H9 (cell line): Measurements from ENCODE around the gene AATK. TPM values are rescaled to one million over a fixed set of nuclear protein-coding genes. Genes with fewer than 3 reads are reported as not detected.

Experiments
- DNase-seq: peaks from one replicate; pipeline ENCODE4 v3.0.0-alpha.2; 2017
- H2AFZ ChIP-seq: one replicate; pipeline ENCODE4 v1.6.1; 2013; ENCODE audit warnings: mild to moderate bottlenecking, low read length, control low read depth, moderate library complexity
- H2AK5ac ChIP-seq: 2 replicates; pipeline ENCODE4 v1.6.1; 2013; ENCODE audit warnings: low read length, control low read depth, mixed read lengths; ENCODE audit not compliant: insufficient read length
- H2BK120ac ChIP-seq: one replicate; pipeline ENCODE4 v1.6.1; 2013; ENCODE audit warnings: low read depth, mild to moderate bottlenecking, low read length, control low read depth, inconsistent platforms; ENCODE audit not compliant: poor library complexity, severe bottlenecking
- H2BK12ac ChIP-seq: 2 replicates; pipeline ENCODE4 v1.6.1; 2013; ENCODE audit warnings: low read length, control low read depth, mixed read lengths, low read depth; ENCODE audit not compliant: insufficient read length
- H2BK15ac ChIP-seq: 2 replicates; pipeline ENCODE4 v1.6.1; 2013; ENCODE audit warnings: low read depth, low read length, control low read depth
- H2BK20ac ChIP-seq: one replicate; pipeline ENCODE4 v1.6.1; 2013; ENCODE audit warnings: low read depth, mild to moderate bottlenecking, low read length, control low read depth, inconsistent platforms; ENCODE audit not compliant: poor library complexity, severe bottlenecking
- H2BK5ac ChIP-seq: 2 replicates; pipeline ENCODE4 v1.6.1; 2013; ENCODE audit warnings: low read length, control low read depth, mixed read lengths; ENCODE audit not compliant: insufficient read length
- H3K14ac ChIP-seq: 2 replicates; pipeline ENCODE4 v1.6.1; 2013; ENCODE audit warnings: low read length, control low read depth; ENCODE audit not compliant: insufficient read depth
- H3K18ac ChIP-seq: 2 replicates; pipeline ENCODE4 v1.6.1; 2013; ENCODE audit warnings: low read depth, mild to moderate bottlenecking, mixed read lengths, low read length, control low read depth; ENCODE audit not compliant: insufficient read length
- H3K23ac ChIP-seq: 2 replicates; pipeline ENCODE4 v1.6.1; 2013; ENCODE audit warnings: low read length, control low read depth, mixed read lengths, low read depth; ENCODE audit not compliant: insufficient read length
- H3K23me2 ChIP-seq: 2 replicates; pipeline ENCODE4 v1.6.1; 2013; ENCODE audit warnings: low read depth, mild to moderate bottlenecking, mixed read lengths, low read length, control low read depth; ENCODE audit not compliant: insufficient read length, poor library complexity, severe bottlenecking
- H3K27ac ChIP-seq: 2 replicates; pipeline ENCODE4 v1.5.1; 2013; ENCODE audit warnings: low read length, control low read depth, mixed read lengths, low read depth; ENCODE audit not compliant: insufficient read length
- H3K27me3 ChIP-seq: 2 replicates; pipeline ENCODE4 v1.6.1; 2013; ENCODE audit warnings: low read length, control low read depth, inconsistent platforms; ENCODE audit not compliant: insufficient read depth
- H3K4ac ChIP-seq: 2 replicates; pipeline ENCODE4 v1.6.1; 2013; ENCODE audit warnings: low read depth, mild to moderate bottlenecking, control low read depth, inconsistent platforms, low read length, moderate library complexity
- H3K4me1 ChIP-seq: 2 replicates; pipeline ENCODE4 v1.6.1; 2013; ENCODE audit warnings: low read length, control low read depth, inconsistent platforms; ENCODE audit not compliant: insufficient read depth
- H3K4me2 ChIP-seq: 2 replicates; pipeline ENCODE4 v1.6.1; 2013; ENCODE audit warnings: low read length, control low read depth, mixed read lengths; ENCODE audit not compliant: insufficient read length, insufficient read depth
- H3K56ac ChIP-seq: 2 replicates; pipeline ENCODE4 v1.6.1; 2013; ENCODE audit warnings: low read depth, mild to moderate bottlenecking, mixed read lengths, low read length, control low read depth; ENCODE audit not compliant: insufficient read length
- H3K79me1 ChIP-seq: 2 replicates; pipeline ENCODE4 v1.6.1; 2013; ENCODE audit warnings: low read depth, mild to moderate bottlenecking, moderate library complexity, low read length, control low read depth, inconsistent platforms; ENCODE audit not compliant: insufficient read depth, poor library complexity, severe bottlenecking
- H3K79me2 ChIP-seq: 2 replicates; pipeline ENCODE4 v1.6.1; 2013; ENCODE audit warnings: low read length, control low read depth, inconsistent platforms; ENCODE audit not compliant: insufficient read depth
- H3K9ac ChIP-seq: 2 replicates; pipeline ENCODE4 v1.6.1; 2013; ENCODE audit warnings: low read length, control low read depth, mixed read lengths; ENCODE audit not compliant: insufficient read length; ENCODE audit errors: extremely low read depth
- H3K9me3 ChIP-seq: one replicate; pipeline ENCODE4 v1.6.1; 2013; ENCODE audit warnings: low read depth, low read length, inconsistent platforms; ENCODE audit not compliant: control insufficient read depth
- H3T11ph ChIP-seq: one replicate; pipeline ENCODE4 v1.6.1; 2013; ENCODE audit warnings: mild to moderate bottlenecking, low read length, control low read depth, inconsistent platforms
- H4K20me1 ChIP-seq: one replicate; pipeline ENCODE4 v1.6.1; 2013; ENCODE audit not compliant: control insufficient read depth, insufficient read length, insufficient read depth
- H4K5ac ChIP-seq: 2 replicates; pipeline ENCODE4 v1.6.1; 2013; ENCODE audit warnings: low read depth, mild to moderate bottlenecking, mixed read lengths, low read length, control low read depth; ENCODE audit not compliant: insufficient read length
- H4K8ac ChIP-seq: replicated peaks from 2 replicates; pipeline ENCODE4 v1.6.1; 2013; ENCODE audit warnings: low read length, control low read depth, mixed read lengths, low read depth; ENCODE audit not compliant: insufficient read length
- H4K91ac ChIP-seq: 2 replicates; pipeline ENCODE4 v1.6.1; 2013; ENCODE audit warnings: low read depth, mild to moderate bottlenecking, moderate library complexity, mixed read lengths, low read length, control low read depth; ENCODE audit not compliant: insufficient read length
- H3K27ac Mint-ChIP-seq, 3 experiments: 2 replicates in 2 of 3; 3 replicates in 1 of 3; pipeline ENCODE4 v1.8.0; 2020 to 2021; ENCODE audit warnings: mixed read lengths in 3 of 3, mild to moderate bottlenecking in 1 of 3, moderate library complexity in 1 of 3
- H3K27me3 Mint-ChIP-seq: 2 replicates; pipeline ENCODE4 v1.8.0; 2021; ENCODE audit warnings: low read depth, mild to moderate bottlenecking, moderate library complexity, mixed read lengths
- H3K36me3 Mint-ChIP-seq, 3 experiments: 2 replicates in 2 of 3; 3 replicates in 1 of 3; pipeline ENCODE4 v1.8.0; 2020 to 2021; ENCODE audit warnings: low read depth in 3 of 3, mixed read lengths in 3 of 3; ENCODE audit not compliant: insufficient read depth in 1 of 3
- H3K4me1 Mint-ChIP-seq, 2 experiments: 2 replicates each; pipeline ENCODE4 v1.8.0; 2020; ENCODE audit warnings: mixed read lengths in 2 of 2
- H3K4me3 Mint-ChIP-seq, 2 experiments: 2 replicates in 1 of 2; 3 replicates in 1 of 2; pipeline ENCODE4 v1.8.0; 2020 to 2021; ENCODE audit warnings: mild to moderate bottlenecking in 2 of 2, mixed read lengths in 2 of 2, moderate library complexity in 1 of 2
- H3K9me3 Mint-ChIP-seq, 2 experiments: 2 replicates in 1 of 2; 3 replicates in 1 of 2; pipeline ENCODE4 v1.8.0; 2020; ENCODE audit warnings: mild to moderate bottlenecking in 2 of 2, mixed read lengths in 2 of 2, moderate library complexity in 1 of 2
- WGBS: extraction: QIAGEN DNeasy Blood & Tissue Kit; methylation state at CpG from one replicate; pipeline ENCODE4 v1.1.7; 2013; ENCODE audit warnings: missing lambda C conversion rate, low lambda C conversion rate, mixed read lengths; ENCODE audit not compliant: insufficient read length; ENCODE audit errors: extremely low coverage; 5-methylcytosine and 5-hydroxymethylcytosine counted together
- total RNA-seq: library from RNA; stranded (reverse); gene quantifications from 2 replicates; pipeline ENCODE4 v1.2.1, GENCODE V29; 2021
- TF ChIP-seq, protein P1 (sequence below): fragments of 200-600 bp; sonication (generic); conservative IDR thresholded peaks from 3 replicates; pipeline ENCODE4 v1.8.0; 2021; ENCODE audit warnings: antibody characterized with exemption, mild to moderate bottlenecking

Gene AATK
- total RNA-seq, 1 experiment from 2014 or later: 2.4 TPM

- Histone ChIP-seq H3K23me2 (no peaks in the 10 kb centered on the region), H2BK20ac (no peak overlapping the region), H4K5ac (no peak overlapping the region), H3K9me3 (no peaks in the 10 kb centered on the region), H3K9ac (no peak overlapping the region), H2BK5ac (no peak overlapping the region), H3K14ac (no peak overlapping the region), H2BK12ac (no peak overlapping the region), H4K8ac (no peak overlapping the region), H3K79me2 (no peaks in the 10 kb centered on the region), H3K27ac (no peak overlapping the region), H3K23ac (no peak overlapping the region), H2BK120ac (no peak overlapping the region), H2AK5ac (no peak overlapping the region), H4K91ac (no peak overlapping the region), H4K20me1 (no peaks in the 10 kb centered on the region), H3K27me3 (no peaks in the 10 kb centered on the region), H3K4ac (no peak overlapping the region), H3K4me1 (no peaks in the 10 kb centered on the region), H3K79me1 (no peaks in the 10 kb centered on the region), H2AFZ (no peak overlapping the region), H3T11ph (no peak overlapping the region), H2BK15ac (no peak overlapping the region), H3K4me2 (no peak overlapping the region), H3K18ac (no peak overlapping the region), H3K56ac (no peak overlapping the region)
- no peaks in the 10 kb centered on the region; the same call in 1 of the 2 replicates for H3K27me3 Mint-ChIP-seq
- no peak for DNase-seq
- WGBS: no CpG with 5 or more reads among the region's 5 CpGs
- H3K9me3 Mint-ChIP-seq: no peaks in the 10 kb centered on the region
- H3K27ac Mint-ChIP-seq: no peak overlapping the region
- H3K4me1 Mint-ChIP-seq: peaks cover 2 to 4% of the 10 kb centered on the region in 2 experiments; a peak in 1 of 4 replicates
- H3K36me3 Mint-ChIP-seq: no peaks in the 10 kb centered on the region
- no peak overlapping the region for H3K4me3 Mint-ChIP-seq
- TF ChIP-seq, protein P1, sequence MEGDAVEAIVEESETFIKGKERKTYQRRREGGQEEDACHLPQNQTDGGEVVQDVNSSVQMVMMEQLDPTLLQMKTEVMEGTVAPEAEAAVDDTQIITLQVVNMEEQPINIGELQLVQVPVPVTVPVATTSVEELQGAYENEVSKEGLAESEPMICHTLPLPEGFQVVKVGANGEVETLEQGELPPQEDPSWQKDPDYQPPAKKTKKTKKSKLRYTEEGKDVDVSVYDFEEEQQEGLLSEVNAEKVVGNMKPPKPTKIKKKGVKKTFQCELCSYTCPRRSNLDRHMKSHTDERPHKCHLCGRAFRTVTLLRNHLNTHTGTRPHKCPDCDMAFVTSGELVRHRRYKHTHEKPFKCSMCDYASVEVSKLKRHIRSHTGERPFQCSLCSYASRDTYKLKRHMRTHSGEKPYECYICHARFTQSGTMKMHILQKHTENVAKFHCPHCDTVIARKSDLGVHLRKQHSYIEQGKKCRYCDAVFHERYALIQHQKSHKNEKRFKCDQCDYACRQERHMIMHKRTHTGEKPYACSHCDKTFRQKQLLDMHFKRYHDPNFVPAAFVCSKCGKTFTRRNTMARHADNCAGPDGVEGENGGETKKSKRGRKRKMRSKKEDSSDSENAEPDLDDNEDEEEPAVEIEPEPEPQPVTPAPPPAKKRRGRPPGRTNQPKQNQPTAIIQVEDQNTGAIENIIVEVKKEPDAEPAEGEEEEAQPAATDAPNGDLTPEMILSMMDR: no peak
Observed at GRCh38 chr17:81182596-81182995, 16.6 kb upstream of the AATK start.
